ENCODE data around the gene PLEKHA6. TPM values are rescaled to one million over a fixed set of nuclear protein-coding genes. Genes with fewer than 3 reads are reported as not detected.

Gene PLEKHA6
- total RNA-seq, 1 donor from 2014 or later, result 27.9 TPM

GRCh38 chr1:204232526-204232925 lies 127.2 kb downstream of the PLEKHA6 start:
- DNase-seq (ENCODE audit: low spot score), result no peak
- intact Hi-C loops (cut with DNase I), result no loop called here

- intact Hi-C loops (cut with DNase I), result no loop called here
- peak; percentile 51 for DNase-seq (ENCODE audit: low spot score)
Observed at GRCh38 chr1:204230211-204230610, 129.5 kb downstream of the PLEKHA6 start.

- intact Hi-C loops (cut with DNase I), result no loop called here
- DNase-seq (ENCODE audit: low spot score), result no peak
Observed at GRCh38 chr1:204228896-204229295, 130.8 kb downstream of the PLEKHA6 start.

GRCh38 chr1:204227996-204228785 lies 131.5 kb downstream of the PLEKHA6 start:
- DNase-seq (ENCODE audit: low spot score), result no peak
- intact Hi-C loops (cut with DNase I), result no loop called here

GRCh38 chr1:204227351-204227750 lies 132.4 kb downstream of the PLEKHA6 start:
- no peak for DNase-seq (ENCODE audit: low spot score)
- intact Hi-C loops (cut with DNase I), result no loop called here

- DNase-seq (ENCODE audit: low spot score), result peak; percentile 70
- intact Hi-C loops (cut with DNase I), result no loop called here
Observed at GRCh38 chr1:204225841-204226735, 133.6 kb downstream of the PLEKHA6 start.

GRCh38 chr1:204224655-204225054 lies 135.1 kb downstream of the PLEKHA6 start:
- peak; percentile 10 for DNase-seq (ENCODE audit: low spot score)
- intact Hi-C loops (cut with DNase I), result no loop called here

- DNase-seq (ENCODE audit: low spot score), result peak; percentile 60
- intact Hi-C loops (cut with DNase I), result no loop called here
Observed at GRCh38 chr1:204223129-204223860, 136.4 kb downstream of the PLEKHA6 start.

GRCh38 chr1:204222764-204223055 lies 137.0 kb downstream of the PLEKHA6 start:
- intact Hi-C loops (cut with DNase I), result no loop called here
- DNase-seq (ENCODE audit: low spot score), result no peak

- intact Hi-C loops (cut with DNase I), result no loop called here
- peak; percentile 74 for DNase-seq (ENCODE audit: low spot score)
Observed at GRCh38 chr1:204222006-204222763, 137.5 kb downstream of the PLEKHA6 start.

- no peak for DNase-seq (ENCODE audit: low spot score)
- intact Hi-C loops (cut with DNase I), result no loop called here
Observed at GRCh38 chr1:204221271-204221670, 138.5 kb downstream of the PLEKHA6 start.

GRCh38 chr1:204219971-204220616 lies 139.6 kb downstream of the PLEKHA6 start:
- no peak for DNase-seq (ENCODE audit: low spot score)
- intact Hi-C loops (cut with DNase I), result loop anchor here (5.0 kb wide), 1 partner anchor 87 kb away; no protein-coding TSS in a partner anchor

GRCh38 chr1:204218552-204218951 lies 141.2 kb downstream of the PLEKHA6 start:
- intact Hi-C loops (cut with DNase I), result loop anchor here (5.0 kb wide), 1 partner anchor 89 kb away; no protein-coding TSS in a partner anchor
- no peak for DNase-seq (ENCODE audit: low spot score)

GRCh38 chr1:204217648-204218000 lies 142.1 kb downstream of the PLEKHA6 start:
- no peak for DNase-seq (ENCODE audit: low spot score)

GRCh38 chr1:204216880-204217647 lies 142.7 kb downstream of the PLEKHA6 start:
- intact Hi-C loops (cut with DNase I), result loop anchor here (5.0 kb wide), 1 partner anchor 90 kb away; no protein-coding TSS in a partner anchor
- DNase-seq (ENCODE audit: low spot score), result no peak

More at GRCh38 chr1:204217648-204218000, 142.1 kb downstream of the PLEKHA6 start:
- intact Hi-C loops (cut with DNase I), result loop anchor here (5.0 kb wide), 1 partner anchor 90 kb away; no protein-coding TSS in a partner anchor

- DNase-seq (ENCODE audit: low spot score), result no peak
- intact Hi-C loops (cut with DNase I), result loop anchor here (5.0 kb wide), 1 partner anchor 91 kb away; no protein-coding TSS in a partner anchor
Observed at GRCh38 chr1:204216236-204216635, 143.5 kb downstream of the PLEKHA6 start.

GRCh38 chr1:204213668-204214662 lies 145.8 kb downstream of the PLEKHA6 start, which contains the start of gene GOLT1A:
TSS of gene GOLT1A (minus strand) at chr1:204213988. CDS start at chr1:204213906, 82 bp downstream.
- intact Hi-C loops (cut with DNase I), result loop anchor here (2.0 kb wide), 1 partner anchor 151 kb away; no protein-coding TSS in a partner anchor
- no peak for DNase-seq (ENCODE audit: low spot score)

All from cardiac septum (tissue), 1 donor.